ENCODE data around the gene ZNF691.
"Not testable (repeated sequence)": the region's sequence is repeated elsewhere in the genome, so short reads cannot be mapped to it uniquely, and the experiment has no call there.

DNA sequence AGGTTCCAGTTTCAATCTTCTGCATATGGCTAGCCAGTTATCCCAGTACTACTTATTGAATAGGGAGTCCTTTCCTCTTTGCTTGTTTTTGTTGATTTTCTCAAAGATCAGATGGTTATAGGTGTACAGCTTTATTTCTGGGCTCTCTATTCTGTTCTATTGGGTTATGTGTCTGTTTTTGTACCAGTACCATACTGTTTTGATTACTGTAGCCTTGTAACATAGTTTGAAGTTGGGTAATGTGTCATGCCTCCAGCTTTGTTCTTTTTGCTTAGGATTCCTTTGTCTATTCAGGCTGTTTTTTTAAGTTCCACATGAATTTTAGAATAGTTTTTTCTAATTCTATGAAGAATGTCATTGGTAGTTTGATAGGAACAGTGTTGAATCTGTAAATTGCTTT is 26.7 kb downstream of the ZNF691 start:
- TF ChIP-seq, protein P1, sequence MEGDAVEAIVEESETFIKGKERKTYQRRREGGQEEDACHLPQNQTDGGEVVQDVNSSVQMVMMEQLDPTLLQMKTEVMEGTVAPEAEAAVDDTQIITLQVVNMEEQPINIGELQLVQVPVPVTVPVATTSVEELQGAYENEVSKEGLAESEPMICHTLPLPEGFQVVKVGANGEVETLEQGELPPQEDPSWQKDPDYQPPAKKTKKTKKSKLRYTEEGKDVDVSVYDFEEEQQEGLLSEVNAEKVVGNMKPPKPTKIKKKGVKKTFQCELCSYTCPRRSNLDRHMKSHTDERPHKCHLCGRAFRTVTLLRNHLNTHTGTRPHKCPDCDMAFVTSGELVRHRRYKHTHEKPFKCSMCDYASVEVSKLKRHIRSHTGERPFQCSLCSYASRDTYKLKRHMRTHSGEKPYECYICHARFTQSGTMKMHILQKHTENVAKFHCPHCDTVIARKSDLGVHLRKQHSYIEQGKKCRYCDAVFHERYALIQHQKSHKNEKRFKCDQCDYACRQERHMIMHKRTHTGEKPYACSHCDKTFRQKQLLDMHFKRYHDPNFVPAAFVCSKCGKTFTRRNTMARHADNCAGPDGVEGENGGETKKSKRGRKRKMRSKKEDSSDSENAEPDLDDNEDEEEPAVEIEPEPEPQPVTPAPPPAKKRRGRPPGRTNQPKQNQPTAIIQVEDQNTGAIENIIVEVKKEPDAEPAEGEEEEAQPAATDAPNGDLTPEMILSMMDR (IDR thresholded peaks at IDR 0.05), result not testable (repeated sequence)
- not testable (repeated sequence) for TF ChIP-seq EP300 (IDR thresholded peaks at IDR 0.05)
